ENCODE data around the gene GNAI3. TPM values are rescaled to one million over a fixed set of nuclear protein-coding genes. Genes with fewer than 3 reads are reported as not detected.

The GNAI3 gene
- total RNA-seq, 1 experiment from 2014 or later = 12.8 TPM

DNA sequence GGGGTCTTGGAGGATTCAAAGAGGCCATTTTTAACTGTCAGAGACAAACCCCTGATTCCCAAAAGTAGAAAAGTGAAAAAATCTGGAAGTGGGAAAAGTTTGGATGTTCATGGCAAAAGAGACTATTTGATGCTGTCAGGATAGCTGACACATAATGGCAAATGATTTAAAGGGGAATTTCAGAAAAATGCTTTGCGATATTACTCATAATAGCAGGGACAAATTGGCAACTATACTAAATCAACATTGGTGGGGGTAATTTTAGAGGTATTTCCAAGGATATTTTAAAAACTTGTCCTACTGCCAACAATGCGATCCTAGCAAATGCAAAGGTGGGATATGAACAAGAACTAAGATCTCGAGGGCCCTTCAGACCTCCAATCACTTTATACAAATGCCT is 102.2 kb downstream of the GNAI3 start:
- intact Hi-C loops (cut with micrococcal nuclease; ENCODE audit: unreplicated experiment) = no loop called here
- Histone ChIP-seq H3K27me3 (replicated peaks; ENCODE audit: insufficient read depth, low read depth, low read length, poor library complexity) (no peaks in the 10 kb centered on the region), H3K27ac (ENCODE audit: low read depth, low read length, poor library complexity, severe bottlenecking) (peak overlapping the region; percentile 84), H3K9me3 (ENCODE audit: low read depth, low read length, poor library complexity, severe bottlenecking) (no peaks in the 10 kb centered on the region), H3K36me3 (ENCODE audit: insufficient read depth, low read length, poor library complexity, severe bottlenecking) (no peaks in the 10 kb centered on the region), H3K4me3 (ENCODE audit: low read depth, low read length, poor library complexity, severe bottlenecking) (no peak overlapping the region), H3K4me1 (ENCODE audit: insufficient read depth, low read length, poor library complexity, severe bottlenecking) (peaks cover 59% of the 10 kb centered on the region)
- TF ChIP-seq, protein P1, sequence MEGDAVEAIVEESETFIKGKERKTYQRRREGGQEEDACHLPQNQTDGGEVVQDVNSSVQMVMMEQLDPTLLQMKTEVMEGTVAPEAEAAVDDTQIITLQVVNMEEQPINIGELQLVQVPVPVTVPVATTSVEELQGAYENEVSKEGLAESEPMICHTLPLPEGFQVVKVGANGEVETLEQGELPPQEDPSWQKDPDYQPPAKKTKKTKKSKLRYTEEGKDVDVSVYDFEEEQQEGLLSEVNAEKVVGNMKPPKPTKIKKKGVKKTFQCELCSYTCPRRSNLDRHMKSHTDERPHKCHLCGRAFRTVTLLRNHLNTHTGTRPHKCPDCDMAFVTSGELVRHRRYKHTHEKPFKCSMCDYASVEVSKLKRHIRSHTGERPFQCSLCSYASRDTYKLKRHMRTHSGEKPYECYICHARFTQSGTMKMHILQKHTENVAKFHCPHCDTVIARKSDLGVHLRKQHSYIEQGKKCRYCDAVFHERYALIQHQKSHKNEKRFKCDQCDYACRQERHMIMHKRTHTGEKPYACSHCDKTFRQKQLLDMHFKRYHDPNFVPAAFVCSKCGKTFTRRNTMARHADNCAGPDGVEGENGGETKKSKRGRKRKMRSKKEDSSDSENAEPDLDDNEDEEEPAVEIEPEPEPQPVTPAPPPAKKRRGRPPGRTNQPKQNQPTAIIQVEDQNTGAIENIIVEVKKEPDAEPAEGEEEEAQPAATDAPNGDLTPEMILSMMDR (conservative IDR thresholded peaks at IDR 0.05; ENCODE audit: low read depth, low read length) = no peak
- TF ChIP-seq EZH2 (IDR thresholded peaks at IDR 0.05; ENCODE audit: borderline replicate concordance, low read depth, low read length, poor library complexity, severe bottlenecking) = no peak
- CTCF ChIA-PET = interaction anchor here (1.6 to 4.7 kb wide), 3 partner anchors 10 to 102 kb away, joined by 3 to 35 read pairs (median 5); partner anchors contain the start of gene GNAI3
- BruUV-seq (replicated peaks) = no TSS peak
- no peak for DNase-seq (ENCODE audit: low spot score)
- POLR2A ChIA-PET (ENCODE audit: low non-redundant PET) = no interaction called here

DNA sequence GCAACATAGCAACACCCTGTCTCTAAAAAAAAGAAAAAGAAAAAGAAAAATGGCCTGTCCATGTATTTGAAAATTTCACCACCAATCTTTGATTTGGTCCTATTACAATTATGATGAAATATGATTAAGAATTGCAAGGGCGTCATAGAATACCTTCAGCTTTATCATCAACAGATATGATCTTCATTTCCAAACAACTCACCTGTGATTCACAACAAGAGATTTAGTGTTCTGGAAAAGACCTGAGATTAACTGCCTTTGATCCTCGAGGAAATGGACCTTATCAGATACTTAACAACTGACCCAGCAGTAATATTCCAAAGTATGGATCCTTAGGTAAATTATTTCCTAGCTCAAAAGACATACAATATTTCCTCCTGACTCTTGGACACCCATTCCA is 104.0 kb downstream of the GNAI3 start:
- no TSS peak for BruUV-seq (replicated peaks)

DNA sequence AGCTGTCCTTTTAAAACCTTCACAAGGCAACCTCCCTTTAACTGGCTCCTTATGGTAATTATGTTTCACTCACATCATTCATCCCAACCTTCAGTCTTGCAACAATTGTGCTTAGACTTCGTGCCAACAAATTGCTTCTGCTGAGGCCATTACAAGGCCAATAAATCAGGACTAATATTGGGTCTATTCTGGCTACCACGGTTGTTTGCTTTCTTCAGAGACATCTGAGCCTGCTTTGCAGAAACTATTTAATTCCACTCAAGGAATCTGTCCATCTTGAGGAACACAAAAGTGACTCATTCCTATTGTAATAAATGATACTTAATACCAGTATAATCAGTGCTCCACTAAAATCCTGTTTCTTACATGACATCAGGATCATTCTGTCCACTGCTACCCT is 104.9 kb downstream of the GNAI3 start:
- intact Hi-C loops (cut with micrococcal nuclease; ENCODE audit: unreplicated experiment) = no loop called here
- Histone ChIP-seq H3K36me3 (ENCODE audit: insufficient read depth, low read length, poor library complexity, severe bottlenecking) (peaks cover 5% of the 10 kb centered on the region), H3K4me3 (ENCODE audit: low read depth, low read length, poor library complexity, severe bottlenecking) (no peak overlapping the region), H3K27ac (ENCODE audit: low read depth, low read length, poor library complexity, severe bottlenecking) (peak overlapping the region; percentile 84), H3K27me3 (replicated peaks; ENCODE audit: insufficient read depth, low read depth, low read length, poor library complexity) (no peaks in the 10 kb centered on the region), H3K4me1 (ENCODE audit: insufficient read depth, low read length, poor library complexity, severe bottlenecking) (peaks cover 59% of the 10 kb centered on the region), H3K9me3 (ENCODE audit: low read depth, low read length, poor library complexity, severe bottlenecking) (no peaks in the 10 kb centered on the region)
- BruUV-seq (replicated peaks) = no TSS peak
- TF ChIP-seq, protein P1 (conservative IDR thresholded peaks at IDR 0.05; ENCODE audit: low read depth, low read length) = no peak
- TF ChIP-seq EZH2 (IDR thresholded peaks at IDR 0.05; ENCODE audit: borderline replicate concordance, low read depth, low read length, poor library complexity, severe bottlenecking) = no peak
- CTCF ChIA-PET = interaction anchor here (4.7 kb wide), 1 partner anchor 12 kb away, joined by 35 read pairs; no protein-coding TSS in a partner anchor
- peak; percentile 85 for DNase-seq (ENCODE audit: low spot score)
- POLR2A ChIA-PET (ENCODE audit: low non-redundant PET) = no interaction called here

More for the DNA sequence above, 104.0 kb downstream of the GNAI3 start:
- no peak for TF ChIP-seq EZH2 (IDR thresholded peaks at IDR 0.05; ENCODE audit: borderline replicate concordance, low read depth, low read length, poor library complexity, severe bottlenecking)
- TF ChIP-seq, protein P1 (conservative IDR thresholded peaks at IDR 0.05; ENCODE audit: low read depth, low read length) = no peak
- Histone ChIP-seq H3K4me1 (ENCODE audit: insufficient read depth, low read length, poor library complexity, severe bottlenecking) (peaks cover 59% of the 10 kb centered on the region), H3K36me3 (ENCODE audit: insufficient read depth, low read length, poor library complexity, severe bottlenecking) (no peaks in the 10 kb centered on the region), H3K4me3 (ENCODE audit: low read depth, low read length, poor library complexity, severe bottlenecking) (no peak overlapping the region), H3K27me3 (replicated peaks; ENCODE audit: insufficient read depth, low read depth, low read length, poor library complexity) (no peaks in the 10 kb centered on the region), H3K9me3 (ENCODE audit: low read depth, low read length, poor library complexity, severe bottlenecking) (no peaks in the 10 kb centered on the region), H3K27ac (ENCODE audit: low read depth, low read length, poor library complexity, severe bottlenecking) (peak overlapping the region; percentile 84)
- no peak for DNase-seq (ENCODE audit: low spot score)
- intact Hi-C loops (cut with micrococcal nuclease; ENCODE audit: unreplicated experiment) = no loop called here
- POLR2A ChIA-PET (ENCODE audit: low non-redundant PET) = no interaction called here
- CTCF ChIA-PET = interaction anchor here (0.7 to 4.7 kb wide), 2 partner anchors 12 to 22 kb away, joined by 3 to 35 read pairs; no protein-coding TSS in a partner anchor
